Suprapubic skin (tissue), 4 donors: ENCODE results near the gene DNAH14. TPM values are rescaled to one million over a fixed set of nuclear protein-coding genes. Genes with fewer than 3 reads are reported as not detected.
"Not testable (repeated sequence)": the region's sequence is repeated elsewhere in the genome, so short reads cannot be mapped to it uniquely, and the experiment has no call there.

Experiments
- DNase-seq, 2 donors: peaks; one replicate each; pipeline ENCODE4 v3.0.0-alpha.2; 2019; ENCODE audit warnings: low spot score in 2 of 2
- H3K27ac ChIP-seq: fragments of 200-600 bp; sonication (generic); one replicate; pipeline ENCODE4 v1.5.1; 2019
- H3K27me3 ChIP-seq: fragments of 200-600 bp; sonication (generic); one replicate; pipeline ENCODE4 v1.5.1; 2019
- H3K36me3 ChIP-seq: fragments of 200-600 bp; sonication (generic); one replicate; pipeline ENCODE4 v1.5.1; 2019
- H3K4me1 ChIP-seq: fragments of 200-600 bp; sonication (generic); one replicate; pipeline ENCODE4 v1.5.1; 2019
- H3K4me3 ChIP-seq: fragments of 200-600 bp; sonication (generic); one replicate; pipeline ENCODE4 v1.5.1; 2019; ENCODE audit warnings: mild to moderate bottlenecking
- H3K9me3 ChIP-seq: fragments of 200-600 bp; sonication (generic); one replicate; pipeline ENCODE4 v1.5.1; 2019
- EP300 ChIP-seq: sonication (generic); formaldehyde crosslinking; IDR thresholded peaks from one replicate; pipeline ENCODE4 v1.6.1; 2017; ENCODE audit warnings: antibody characterized with exemption
- POLR2A ChIP-seq, 2 donors: fragments of 450-650 bp; IDR thresholded peaks; one replicate each; pipeline ENCODE4 v1.6.1; 2017; ENCODE audit warnings: antibody characterized with exemption in 2 of 2, mild to moderate bottlenecking in 2 of 2, moderate library complexity in 2 of 2
- POLR2AphosphoS5 ChIP-seq, 3 donors: sonication (generic); formaldehyde crosslinking; IDR thresholded peaks; one replicate each; pipeline ENCODE4 v1.6.1; 2017; ENCODE audit warnings: antibody characterized with exemption in 3 of 3
- WGBS: methylation state at CpG from one replicate; pipeline ENCODE4 v1.1.5; 2018; 5-methylcytosine and 5-hydroxymethylcytosine counted together
- total RNA-seq, 4 donors: library from RNA; depleted of rRNA; stranded (reverse); fragments of >200 nt; gene quantifications; one replicate each; pipeline ENCODE4 v1.1.0, GENCODE V29; 2016
- TF ChIP-seq, protein P1 (sequence below), 2 donors: fragments of 200-600 bp in 1 of 2; fragments of 450-650 bp in 1 of 2; sonication (generic) in 1 of 2; IDR thresholded peaks; one replicate each; pipeline ENCODE4 v1.5.1; 2016 to 2019; ENCODE audit warnings: antibody characterized with exemption in 2 of 2, mild to moderate bottlenecking in 1 of 2, moderate library complexity in 1 of 2

Gene DNAH14
- total RNA-seq, 4 donors from 2014 or later = 4.2 to 6.2 (median 5.4) TPM

DNA sequence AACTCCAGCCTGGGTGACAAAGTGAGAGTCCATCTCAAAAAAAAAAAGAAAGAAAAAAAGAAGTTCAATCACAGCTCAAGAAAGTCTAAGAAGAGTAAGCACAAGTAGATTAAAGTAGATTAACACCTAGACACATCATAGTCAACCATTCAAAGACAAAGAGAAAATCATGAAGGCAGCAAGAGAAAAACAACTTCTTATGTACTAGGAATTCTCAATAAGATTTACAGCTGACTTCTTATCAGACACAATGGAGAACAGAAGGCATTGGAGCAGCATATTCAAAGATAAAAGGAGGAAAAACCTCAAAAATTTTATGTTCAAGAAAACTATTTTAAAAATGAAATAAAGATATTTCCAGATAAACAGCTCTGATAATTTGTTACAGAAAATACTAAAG is 351.1 kb downstream of the DNAH14 start:
- Histone ChIP-seq H3K27me3 (no peaks in the 10 kb centered on the region), H3K9me3 (peaks cover 18% of the 10 kb centered on the region), H3K4me1 (no peaks in the 10 kb centered on the region), H3K4me3 (no peak overlapping the region), H3K27ac (no peak overlapping the region), H3K36me3 (no peaks in the 10 kb centered on the region)
- DNase-seq = no peak
- TF ChIP-seq, protein P1, sequence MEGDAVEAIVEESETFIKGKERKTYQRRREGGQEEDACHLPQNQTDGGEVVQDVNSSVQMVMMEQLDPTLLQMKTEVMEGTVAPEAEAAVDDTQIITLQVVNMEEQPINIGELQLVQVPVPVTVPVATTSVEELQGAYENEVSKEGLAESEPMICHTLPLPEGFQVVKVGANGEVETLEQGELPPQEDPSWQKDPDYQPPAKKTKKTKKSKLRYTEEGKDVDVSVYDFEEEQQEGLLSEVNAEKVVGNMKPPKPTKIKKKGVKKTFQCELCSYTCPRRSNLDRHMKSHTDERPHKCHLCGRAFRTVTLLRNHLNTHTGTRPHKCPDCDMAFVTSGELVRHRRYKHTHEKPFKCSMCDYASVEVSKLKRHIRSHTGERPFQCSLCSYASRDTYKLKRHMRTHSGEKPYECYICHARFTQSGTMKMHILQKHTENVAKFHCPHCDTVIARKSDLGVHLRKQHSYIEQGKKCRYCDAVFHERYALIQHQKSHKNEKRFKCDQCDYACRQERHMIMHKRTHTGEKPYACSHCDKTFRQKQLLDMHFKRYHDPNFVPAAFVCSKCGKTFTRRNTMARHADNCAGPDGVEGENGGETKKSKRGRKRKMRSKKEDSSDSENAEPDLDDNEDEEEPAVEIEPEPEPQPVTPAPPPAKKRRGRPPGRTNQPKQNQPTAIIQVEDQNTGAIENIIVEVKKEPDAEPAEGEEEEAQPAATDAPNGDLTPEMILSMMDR (IDR thresholded peaks at IDR 0.05) = no peak
- no peak for TF ChIP-seq POLR2A (IDR thresholded peaks at IDR 0.05)
- no peak for TF ChIP-seq EP300
- no peak for TF ChIP-seq POLR2AphosphoS5 (IDR thresholded peaks at IDR 0.05)

DNA sequence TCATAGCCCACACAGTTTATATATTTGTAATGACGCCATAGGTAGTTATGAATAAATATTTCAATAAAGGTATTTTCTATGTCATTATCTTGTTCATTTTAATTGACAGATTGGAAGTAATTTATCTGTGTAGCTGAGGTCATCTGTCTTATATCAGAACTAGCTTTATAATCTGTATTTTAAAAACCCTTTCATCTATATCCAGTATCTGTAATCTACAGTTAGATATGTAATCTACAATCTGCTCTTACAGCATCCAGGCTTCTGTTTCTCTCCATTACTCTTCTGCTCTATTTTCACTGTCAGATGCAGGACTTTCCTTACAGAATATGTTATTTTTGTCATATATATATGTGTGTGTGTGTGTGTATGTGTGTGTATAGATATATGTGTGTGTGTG is 360.8 kb downstream of the DNAH14 start:
- no peak for DNase-seq

DNA sequence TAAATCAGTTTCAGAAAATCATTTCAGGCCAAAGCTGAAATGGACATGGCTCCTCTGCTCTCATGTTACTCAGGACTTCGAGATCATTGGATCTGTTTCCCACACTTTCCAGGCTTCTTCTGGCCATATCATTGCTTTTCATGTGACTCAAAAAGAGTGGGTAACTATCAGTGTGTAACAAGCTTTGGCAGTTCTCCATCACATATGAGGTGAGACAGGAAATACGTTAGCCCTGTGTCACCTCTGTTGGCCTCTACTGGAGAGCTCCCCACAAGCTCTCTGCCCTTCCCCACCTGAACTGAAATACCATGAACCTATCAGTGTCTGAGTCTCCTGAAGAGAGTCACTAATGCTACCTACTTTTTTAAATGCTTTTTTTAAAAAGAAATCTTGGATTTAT is 370.1 kb downstream of the DNAH14 start:
- TF ChIP-seq POLR2AphosphoS5 (IDR thresholded peaks at IDR 0.05) (no peak), POLR2A (IDR thresholded peaks at IDR 0.05) (no peak), EP300 (no peak)
- TF ChIP-seq, protein P1 (IDR thresholded peaks at IDR 0.05) = no peak
- Histone ChIP-seq H3K9me3 (no peaks in the 10 kb centered on the region), H3K4me1 (no peaks in the 10 kb centered on the region), H3K27ac (no peak overlapping the region), H3K36me3 (no peaks in the 10 kb centered on the region), H3K4me3 (no peak overlapping the region), H3K27me3 (no peaks in the 10 kb centered on the region)
- no peak for DNase-seq
- 71% methylated on average over 2 of the region's 2 CpGs for WGBS

More for the DNA sequence above, 360.8 kb downstream of the DNAH14 start:
- 90% methylated on average over 1 of the region's 1 CpG for WGBS
- Histone ChIP-seq H3K36me3 (no peaks in the 10 kb centered on the region), H3K4me1 (no peaks in the 10 kb centered on the region), H3K4me3 (no peak overlapping the region), H3K9me3 (peaks cover 25% of the 10 kb centered on the region), H3K27ac (no peak overlapping the region), H3K27me3 (no peaks in the 10 kb centered on the region)
- TF ChIP-seq, protein P1 (IDR thresholded peaks at IDR 0.05) = no peak
- TF ChIP-seq POLR2AphosphoS5 (IDR thresholded peaks at IDR 0.05) (no peak), POLR2A (IDR thresholded peaks at IDR 0.05) (no peak), EP300 (no peak)

DNA sequence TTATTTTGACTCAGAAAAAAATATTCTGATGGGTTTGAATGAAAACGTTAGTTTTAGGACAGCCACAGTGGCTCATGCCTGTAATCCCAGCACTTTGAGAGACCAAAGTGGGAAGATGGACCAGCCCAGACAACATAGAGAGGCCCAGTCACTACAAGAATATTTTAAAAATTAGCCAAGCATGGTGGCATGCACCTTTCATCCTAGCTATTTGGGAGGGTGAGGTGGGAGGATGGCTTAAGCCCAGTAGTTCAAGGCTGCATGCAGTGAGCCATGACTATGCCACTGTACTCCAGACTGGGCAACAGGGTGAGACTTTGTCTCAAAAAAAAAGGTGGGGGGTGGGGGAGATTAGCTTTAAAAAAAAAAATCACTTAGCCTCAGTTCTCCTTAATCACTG is 370.9 kb downstream of the DNAH14 start:
- Histone ChIP-seq H3K9me3 (no peaks in the 10 kb centered on the region), H3K36me3 (no peaks in the 10 kb centered on the region), H3K27ac (no peak overlapping the region), H3K4me1 (no peaks in the 10 kb centered on the region), H3K27me3 (no peaks in the 10 kb centered on the region), H3K4me3 (no peak overlapping the region)
- DNase-seq = no peak
- no peak for TF ChIP-seq EP300
- no peak for TF ChIP-seq POLR2AphosphoS5 (IDR thresholded peaks at IDR 0.05)
- TF ChIP-seq, protein P1 (IDR thresholded peaks at IDR 0.05) = no peak
- no peak for TF ChIP-seq POLR2A (IDR thresholded peaks at IDR 0.05)
- WGBS = 67% methylated on average over 1 of the region's 1 CpG

DNA sequence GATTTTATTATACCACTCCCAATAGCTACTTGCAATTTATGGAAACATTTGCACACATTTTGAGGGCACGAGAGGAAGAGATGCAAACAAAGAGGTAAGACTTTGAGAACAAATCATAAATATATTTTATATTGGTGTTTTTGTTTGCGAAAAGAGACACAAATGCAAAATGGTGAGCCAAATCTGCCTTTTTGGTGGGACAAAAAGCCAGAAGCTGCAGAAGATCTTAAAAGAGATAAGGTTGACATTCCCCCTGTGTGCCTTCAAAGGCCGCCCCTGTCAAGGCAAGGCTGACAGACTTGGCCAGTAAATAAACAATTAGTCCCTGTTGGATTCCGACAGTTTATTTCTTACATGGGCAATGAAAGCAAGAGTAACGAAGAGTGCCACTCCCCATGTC is 375.5 kb downstream of the DNAH14 start:
- no peak for DNase-seq
- Histone ChIP-seq H3K4me1 (no peaks in the 10 kb centered on the region), H3K27ac (no peak overlapping the region), H3K9me3 (no peaks in the 10 kb centered on the region), H3K4me3 (no peak overlapping the region), H3K27me3 (no peaks in the 10 kb centered on the region), H3K36me3 (no peaks in the 10 kb centered on the region)
- TF ChIP-seq, protein P1 (IDR thresholded peaks at IDR 0.05) = no peak
- TF ChIP-seq POLR2A (IDR thresholded peaks at IDR 0.05) (no peak), EP300 (no peak), POLR2AphosphoS5 (IDR thresholded peaks at IDR 0.05) (no peak)
- WGBS = 62% methylated on average over 5 of the region's 5 CpGs

DNA sequence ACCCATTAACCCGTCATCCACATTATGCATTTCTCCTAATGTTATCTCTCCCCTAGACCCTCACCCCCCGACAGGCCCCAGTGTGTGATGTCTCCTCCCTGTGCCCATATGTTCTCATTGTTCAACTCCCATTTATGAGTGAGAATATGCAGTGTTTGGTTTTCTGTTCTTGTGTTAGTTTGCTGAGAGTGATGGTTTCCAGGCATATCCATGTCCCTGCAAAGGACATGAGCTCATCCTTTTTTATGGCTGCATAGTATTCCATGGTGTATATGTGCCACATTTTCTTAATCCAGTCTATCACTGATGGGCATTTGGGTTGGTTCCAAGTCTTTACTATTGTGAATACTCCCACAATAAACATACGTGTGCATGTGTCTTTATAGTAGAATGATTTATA is 381.1 kb downstream of the DNAH14 start:
- not testable (repeated sequence) for H3K4me1 ChIP-seq, DNase-seq, H3K27ac ChIP-seq, H3K27me3 ChIP-seq, H3K36me3 ChIP-seq, H3K9me3 ChIP-seq, H3K4me3 ChIP-seq
- whole genome bisulfite sequencing = 91% methylated on average over 3 of the region's 3 CpGs
